Measurements from ENCODE around the gene PCSK6.

PCSK6 gene

GRCh38 chr15:101264911-101265641 is 224.4 kb downstream of the PCSK6 start:
- DNase-seq = no peak

GRCh38 chr15:101264011-101264410 is 225.5 kb downstream of the PCSK6 start:
- no peak for DNase-seq

GRCh38 chr15:101262551-101262950 is 227.0 kb downstream of the PCSK6 start:
- DNase-seq = no peak

- peak; percentile 42 to 47 for DNase-seq
Measured at GRCh38 chr15:101258238-101259144, 231.0 kb downstream of the PCSK6 start.

DNA sequence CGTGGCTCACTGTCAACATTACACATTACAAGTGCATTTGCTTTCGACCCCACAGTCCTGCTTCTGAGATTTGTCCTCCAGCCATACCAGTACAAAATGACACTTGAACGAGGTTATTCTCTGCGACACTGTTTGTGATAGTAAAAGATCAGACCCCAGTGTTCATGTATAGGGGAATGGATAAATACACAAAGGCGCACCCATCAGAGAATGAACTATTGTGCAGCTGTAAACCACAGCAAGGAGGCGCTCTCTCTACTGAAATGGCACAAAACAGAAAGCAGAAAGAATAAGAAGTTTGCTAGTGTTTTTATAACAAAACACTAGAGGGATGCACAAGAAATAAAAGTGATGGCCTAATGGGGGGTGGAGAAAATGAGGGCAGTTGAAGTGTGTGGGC is 232.8 kb downstream of the PCSK6 start:
- DNase-seq = no peak

DNA sequence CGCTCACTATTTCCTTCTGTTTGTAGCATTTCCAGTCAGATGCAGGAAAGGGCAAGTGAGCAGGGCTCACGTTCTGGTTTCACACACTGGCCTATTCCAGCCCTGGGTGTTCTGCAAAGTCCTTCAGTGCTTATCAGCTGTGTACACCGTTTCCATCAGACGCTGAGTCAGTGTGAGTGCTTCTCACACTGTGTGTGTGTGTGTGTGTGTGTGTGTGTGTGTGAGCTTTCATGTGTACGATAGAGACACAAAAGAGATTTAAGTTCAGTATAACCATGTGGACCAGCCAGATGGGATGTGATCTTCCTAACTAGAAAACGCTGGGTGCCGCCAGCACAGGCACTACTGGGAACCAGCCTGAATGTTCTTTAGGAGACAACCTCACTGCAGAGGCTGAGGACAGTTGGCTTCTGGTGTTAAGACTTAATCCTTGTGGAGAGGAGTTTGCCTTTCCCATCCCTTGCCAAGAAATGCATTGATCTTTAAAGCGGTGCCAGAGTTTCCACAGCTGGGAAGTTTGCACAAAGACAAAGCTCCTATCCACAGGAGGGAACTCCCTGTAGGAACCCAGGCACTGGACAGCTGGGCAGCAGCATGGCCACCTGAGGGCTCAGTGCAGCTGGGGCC is 233.8 kb downstream of the PCSK6 start:
- no peak for DNase-seq

DNA sequence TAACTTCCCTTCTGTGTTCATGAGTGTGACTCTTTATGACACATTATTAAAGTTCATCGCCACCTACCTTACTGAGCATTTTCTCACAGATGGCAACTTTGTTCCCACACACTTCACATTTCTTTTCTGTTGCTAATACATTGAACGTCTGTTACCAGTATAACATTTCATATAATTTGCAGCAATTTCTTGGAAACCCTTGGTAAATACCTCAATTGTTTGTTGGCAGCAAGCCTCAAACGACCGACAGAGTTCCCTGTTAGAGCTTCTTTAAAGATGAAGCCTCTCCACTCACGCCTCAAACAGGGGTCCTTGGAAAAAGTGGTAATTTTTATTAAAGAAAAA is 234.5 kb downstream of the PCSK6 start:
- DNase-seq = no peak

GRCh38 chr15:101254157-101255050 is 235.1 kb downstream of the PCSK6 start:
- no peak for DNase-seq
